GM19351 (cell line): Measurements from ENCODE around the gene INSRR.

Experiments
- ATAC-seq: cut with Tn5 transposase; IDR thresholded peaks from one replicate; pipeline ENCODE4 v1.9.1; 2021; ENCODE audit warnings: mild to moderate bottlenecking, moderate library complexity; ENCODE audit not compliant: unreplicated experiment

Gene INSRR

DNA sequence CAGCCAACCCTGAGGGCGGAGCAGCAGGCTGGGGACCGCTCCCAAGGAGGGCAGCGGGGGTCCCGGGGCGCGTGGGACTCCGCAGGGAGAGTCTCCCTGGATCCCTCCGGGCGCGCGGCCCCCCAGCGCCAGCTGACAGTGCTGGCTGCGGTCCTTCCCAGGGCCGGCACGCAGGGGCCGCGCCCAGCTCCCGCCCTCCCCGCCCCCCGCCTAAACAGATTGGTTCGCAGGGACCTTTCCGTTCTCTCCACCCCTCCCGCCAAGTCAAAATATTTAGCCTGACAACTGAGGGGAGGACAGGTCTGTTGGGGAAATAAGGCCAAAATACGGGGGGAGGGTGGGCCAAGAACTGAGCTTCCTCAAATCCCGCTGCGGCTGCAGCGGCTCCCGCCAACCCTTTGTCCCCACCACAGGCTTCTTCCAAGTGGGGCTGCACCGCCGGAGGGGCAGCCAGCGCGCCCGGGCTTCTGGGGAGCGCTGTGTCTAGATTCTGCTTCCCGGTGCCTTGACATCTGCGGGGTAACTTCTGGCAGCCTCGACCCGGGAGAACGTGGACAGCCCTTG lies at the start of gene INSRR:
Gene INSRR (minus strand): TSS at position 159 of the 564 bp plus-strand sequence. CDS start 496 bp downstream, outside the sequence.
- no peak for ATAC-seq

DNA sequence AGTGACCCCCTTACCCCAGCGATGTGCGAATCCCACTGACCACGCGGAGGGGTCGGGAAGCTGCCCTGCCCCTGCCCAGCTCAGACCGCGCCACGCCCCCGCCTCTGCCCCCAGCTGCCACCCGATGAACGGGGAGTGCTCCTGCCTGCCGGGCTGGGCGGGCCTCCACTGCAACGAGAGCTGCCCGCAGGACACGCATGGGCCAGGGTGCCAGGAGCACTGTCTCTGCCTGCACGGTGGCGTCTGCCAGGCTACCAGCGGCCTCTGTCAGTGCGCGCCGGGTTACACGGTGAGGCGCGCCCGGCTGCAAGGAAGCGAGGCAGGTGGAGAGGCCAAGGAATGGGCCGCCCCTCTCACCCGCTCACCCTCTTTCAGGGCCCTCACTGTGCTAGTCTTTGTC lies 49.6 kb upstream of the INSRR start:
- ATAC-seq, result no peak

DNA sequence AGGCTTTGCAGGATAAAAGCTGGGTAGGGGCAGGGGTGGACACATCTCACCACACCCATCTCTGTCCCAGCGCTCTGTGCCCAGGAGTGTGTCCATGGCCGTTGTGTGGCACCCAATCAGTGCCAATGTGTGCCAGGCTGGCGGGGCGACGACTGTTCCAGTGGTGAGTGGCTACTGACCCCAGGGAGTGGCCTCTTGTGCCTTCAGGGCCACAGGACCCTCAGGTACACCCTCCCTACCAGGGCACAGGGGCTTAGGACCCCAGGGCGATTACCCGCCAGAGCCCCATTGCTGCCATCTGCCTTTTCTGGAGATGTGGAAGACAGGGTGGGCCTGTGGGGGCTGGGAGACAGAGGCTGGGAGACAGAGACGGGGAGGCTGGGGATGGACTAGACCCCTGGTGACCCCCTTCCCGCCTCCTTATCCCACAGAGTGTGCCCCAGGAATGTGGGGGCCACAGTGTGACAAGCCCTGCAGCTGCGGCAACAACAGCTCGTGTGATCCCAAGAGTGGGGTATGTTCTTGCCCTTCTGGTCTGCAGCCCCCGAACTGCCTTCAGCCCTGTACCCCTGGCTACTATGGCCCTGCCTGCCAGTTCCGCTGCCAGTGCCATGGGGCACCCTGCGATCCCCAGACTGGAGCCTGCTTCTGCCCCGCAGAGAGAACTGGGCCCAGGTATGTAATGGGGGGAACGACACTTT lies 47.4 kb upstream of the INSRR start:
- ATAC-seq, result no peak

DNA sequence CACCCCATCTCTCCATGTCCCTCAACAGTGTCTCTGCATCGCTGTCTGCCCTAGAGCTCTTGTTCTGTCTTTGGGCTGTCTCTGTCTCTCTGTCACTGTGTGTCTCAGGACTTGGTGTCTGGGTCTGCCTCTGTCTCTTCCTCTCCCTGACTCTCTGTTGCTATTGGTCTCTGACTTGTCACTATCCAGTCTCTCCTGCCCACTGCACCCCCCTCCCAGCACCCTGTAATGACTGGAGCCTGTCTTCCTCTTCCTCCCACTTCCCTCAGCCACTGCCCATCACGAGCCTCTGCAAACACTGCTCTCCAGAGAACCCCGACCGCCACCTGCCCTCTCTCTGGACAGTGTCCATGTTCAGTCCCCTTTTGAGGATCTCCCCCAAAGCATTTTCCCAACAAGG lies 46.7 kb upstream of the INSRR start:
- ATAC-seq, result no peak

DNA sequence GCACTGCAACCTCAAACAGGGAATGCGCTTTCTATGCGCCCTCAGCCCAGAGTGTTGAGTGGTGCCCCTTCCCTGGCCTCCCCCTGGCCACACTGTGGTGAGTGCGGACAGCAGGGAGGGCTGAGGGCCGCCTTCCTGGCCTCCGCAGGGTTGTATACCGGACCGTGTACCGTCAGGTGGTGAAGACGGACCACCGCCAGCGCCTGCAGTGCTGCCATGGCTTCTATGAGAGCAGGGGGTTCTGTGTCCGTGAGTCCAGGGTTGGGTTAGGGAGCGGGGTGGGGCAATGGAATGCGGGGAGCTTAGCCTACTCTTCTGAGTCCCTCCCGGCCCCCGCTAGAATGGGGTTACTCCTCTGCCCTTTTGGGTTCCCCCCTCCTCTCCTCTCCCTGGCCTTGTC lies 46.3 kb upstream of the INSRR start:
- ATAC-seq, result no peak

DNA sequence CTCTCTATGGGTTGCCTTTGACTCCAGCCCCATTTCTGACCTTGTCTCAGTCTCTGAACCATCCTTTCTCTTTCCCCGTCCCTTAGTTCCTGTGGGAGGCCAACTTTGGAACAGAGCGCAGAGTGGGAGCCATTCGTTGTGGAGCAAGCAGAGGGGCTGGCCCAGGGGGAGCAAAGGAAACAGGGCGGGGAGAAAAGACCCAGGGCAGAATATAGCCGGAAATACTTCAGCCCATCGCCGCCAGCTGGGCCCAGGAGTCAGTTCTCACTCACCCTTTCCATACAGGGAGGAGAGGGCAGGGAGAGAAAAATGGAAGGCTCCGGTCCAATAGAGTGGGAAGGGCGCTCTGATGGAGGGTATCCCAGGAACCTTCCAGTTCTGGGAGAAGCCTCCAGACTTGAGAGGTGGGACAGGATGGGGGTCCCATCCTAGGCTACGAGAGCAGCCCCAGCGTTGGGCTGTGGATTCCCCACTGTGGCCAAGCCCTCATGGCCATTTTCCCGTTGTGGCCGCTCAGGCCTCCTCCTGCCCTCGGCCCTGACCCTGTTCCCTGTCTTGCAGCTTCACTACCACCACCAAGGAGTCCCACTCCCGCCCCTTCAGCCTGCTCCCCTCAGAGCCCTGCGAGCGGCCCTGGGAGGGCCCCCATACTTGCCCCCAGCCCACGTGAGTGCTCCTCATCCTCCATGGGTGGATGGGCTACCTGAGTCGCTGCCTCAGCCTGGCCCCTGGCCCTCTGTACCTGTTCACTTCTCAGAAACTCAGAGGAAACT lies 45.5 kb upstream of the INSRR start:
- no peak for ATAC-seq

DNA sequence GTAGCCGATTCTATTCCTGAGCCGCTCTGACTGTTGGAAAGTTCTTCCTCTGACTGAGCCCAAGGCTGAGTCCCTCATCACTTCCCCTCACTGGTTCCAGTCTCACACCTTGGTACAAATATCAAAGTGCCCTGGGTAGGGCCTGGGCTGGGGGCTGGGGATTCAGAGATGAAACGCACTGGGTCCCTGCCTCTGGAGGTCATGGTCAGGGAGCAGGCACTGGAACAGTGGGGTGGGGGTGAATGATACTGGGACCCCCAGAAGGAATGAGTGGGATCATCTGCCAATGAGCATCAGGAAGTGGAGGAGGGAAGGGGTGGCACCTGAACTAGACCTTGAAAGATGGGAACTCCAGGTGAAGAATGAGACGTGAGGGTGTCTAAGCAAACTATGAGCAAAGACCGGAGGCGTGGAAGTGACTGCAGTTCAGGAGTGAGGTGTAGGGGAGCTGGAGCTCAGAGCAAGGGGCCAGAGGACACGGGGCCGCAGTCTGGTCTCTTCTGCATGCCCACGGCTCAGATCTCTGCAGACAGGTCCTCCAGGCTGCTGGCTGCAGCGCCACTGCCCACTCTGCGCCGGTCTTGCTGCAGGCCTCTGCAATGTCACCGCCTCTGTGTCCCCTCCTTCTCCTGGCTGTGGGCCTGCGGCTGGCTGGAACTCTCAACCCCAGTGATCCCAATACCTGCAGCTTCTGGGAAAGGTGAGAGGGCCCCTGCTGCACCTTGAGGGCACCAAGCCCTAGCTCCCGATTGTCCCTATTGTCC lies 44.6 kb upstream of the INSRR start:
- ATAC-seq, result no peak

DNA sequence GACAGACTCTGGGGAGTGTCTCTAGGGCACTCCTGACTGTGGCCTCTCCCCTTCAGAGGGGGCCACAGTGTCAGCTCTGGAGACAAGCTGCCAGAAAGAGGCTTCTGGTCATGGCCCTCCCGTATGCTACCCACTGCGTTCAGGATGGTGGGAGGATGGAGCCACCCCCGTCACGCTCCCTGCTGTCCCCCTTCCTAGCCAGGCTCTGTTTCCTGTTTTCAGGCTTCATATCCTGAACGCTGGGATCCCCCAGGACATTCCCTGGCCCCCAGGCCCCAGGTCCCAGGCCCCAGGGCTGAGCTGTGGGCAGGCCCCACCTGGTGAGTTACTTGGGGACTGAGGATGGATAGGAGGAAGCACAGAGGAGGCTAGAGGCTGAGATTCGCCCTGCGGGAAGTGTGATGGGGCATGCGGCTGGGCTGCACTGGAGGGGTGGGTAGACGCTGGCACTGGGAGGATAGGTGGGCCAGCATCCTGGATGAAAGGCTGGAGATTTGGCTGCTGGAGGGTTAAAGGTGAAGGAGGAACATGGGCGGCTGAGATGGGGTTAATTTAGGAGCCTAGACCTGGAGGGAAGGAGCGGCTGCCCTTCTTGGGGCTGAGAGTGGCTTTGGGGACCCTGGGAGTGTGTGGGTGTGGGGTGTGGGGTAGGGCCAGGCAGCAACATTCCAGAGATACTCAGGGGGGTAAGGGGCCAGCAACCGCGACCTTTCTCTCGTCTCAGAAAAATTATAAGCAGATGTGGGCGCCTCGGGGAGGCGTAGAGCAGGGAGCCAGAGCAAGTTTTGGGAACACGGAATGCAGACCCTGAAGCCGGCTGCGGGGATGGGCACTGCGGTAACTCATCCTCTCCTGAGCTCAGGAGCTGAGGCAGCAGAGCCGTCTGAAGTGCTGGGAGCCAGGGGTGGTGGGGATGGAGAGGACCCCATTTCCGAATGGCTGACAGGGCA lies 43.3 kb upstream of the INSRR start:
- no peak for ATAC-seq

DNA sequence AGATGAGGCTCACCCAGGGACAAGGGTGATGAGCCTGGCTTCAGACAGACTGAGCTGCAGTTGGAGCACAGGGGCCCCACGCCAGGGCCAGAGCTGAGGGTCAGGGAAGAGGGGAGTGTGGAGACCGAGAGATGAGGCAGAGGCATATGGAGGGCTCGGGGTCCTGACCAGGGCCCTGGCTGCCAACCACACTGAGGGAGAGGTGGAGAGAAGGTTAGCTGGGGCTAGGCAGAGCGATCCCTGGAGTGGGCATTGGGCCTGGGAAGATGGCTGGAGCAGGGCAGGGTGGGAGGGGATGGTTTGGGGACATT lies 42.6 kb upstream of the INSRR start:
- no peak for ATAC-seq

DNA sequence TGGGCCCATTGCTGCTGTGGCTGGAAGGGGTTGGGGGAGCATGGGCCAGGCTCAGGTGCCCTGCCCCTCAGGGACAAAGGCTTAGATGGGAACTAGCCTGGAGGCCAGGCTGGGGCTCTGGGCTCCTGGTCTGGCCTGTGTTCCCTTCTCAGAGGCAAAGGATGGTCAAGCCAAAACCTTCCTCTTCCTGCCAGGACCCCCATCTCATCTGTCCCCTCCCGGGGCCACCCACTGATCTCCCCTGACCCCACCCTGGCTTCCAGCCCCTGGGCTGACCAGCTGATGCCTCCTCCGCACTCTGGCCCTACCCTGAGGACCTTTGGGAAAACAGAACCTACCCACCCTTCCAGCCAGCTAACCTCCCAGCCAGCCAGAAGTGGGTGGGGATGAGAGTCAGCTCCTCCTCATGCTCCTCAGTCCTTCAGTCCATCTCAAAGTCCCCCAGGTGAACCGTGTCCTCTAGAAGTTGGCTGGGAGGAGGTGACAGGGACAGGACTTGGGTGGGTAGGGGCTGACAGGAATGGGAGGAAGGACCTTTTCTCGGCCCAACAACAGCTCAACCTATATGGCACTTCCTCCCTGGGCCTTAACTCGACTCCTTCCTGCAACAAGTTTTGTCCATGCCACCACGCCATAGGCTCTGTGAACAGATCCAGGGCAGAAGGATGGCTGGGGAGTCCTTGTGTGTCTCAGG lies 42.1 kb upstream of the INSRR start:
- ATAC-seq, result no peak

DNA sequence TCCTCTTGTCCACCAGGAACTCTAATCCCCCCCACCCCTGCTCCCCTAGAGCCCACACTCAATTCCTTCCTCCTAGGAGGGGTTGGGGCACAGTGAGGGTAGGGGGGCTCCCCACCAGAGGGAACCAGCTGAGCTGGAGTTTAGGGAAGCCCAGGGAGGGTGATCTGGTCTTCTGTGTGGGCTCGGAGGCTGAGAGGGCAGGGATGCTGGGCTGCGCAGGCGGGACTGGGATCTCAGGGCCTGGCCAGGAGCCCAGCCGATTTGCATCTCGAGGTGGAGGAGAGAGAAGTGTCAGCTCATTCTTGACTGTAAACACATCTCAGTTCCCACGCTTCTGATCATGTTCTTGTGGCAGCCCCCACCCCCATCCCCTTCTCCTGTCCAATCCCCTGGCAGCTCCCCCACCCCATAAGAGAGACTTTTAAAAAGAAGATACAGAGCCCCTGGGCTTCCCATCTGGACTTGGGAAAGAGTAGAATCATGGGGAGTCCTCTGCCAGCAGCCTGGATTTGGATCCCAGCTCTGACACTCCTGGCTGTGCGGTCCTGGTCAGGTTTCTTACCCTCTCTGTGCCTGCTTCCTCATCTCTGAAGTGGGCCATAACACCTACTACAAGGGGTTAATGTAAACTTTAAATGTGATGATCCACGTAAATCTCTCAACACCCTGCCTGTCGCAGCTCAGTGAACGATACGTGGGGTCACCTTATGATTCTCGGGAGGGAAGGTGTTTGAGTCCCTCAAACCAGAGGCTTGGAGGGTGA lies 41.2 kb upstream of the INSRR start:
- no peak for ATAC-seq

DNA sequence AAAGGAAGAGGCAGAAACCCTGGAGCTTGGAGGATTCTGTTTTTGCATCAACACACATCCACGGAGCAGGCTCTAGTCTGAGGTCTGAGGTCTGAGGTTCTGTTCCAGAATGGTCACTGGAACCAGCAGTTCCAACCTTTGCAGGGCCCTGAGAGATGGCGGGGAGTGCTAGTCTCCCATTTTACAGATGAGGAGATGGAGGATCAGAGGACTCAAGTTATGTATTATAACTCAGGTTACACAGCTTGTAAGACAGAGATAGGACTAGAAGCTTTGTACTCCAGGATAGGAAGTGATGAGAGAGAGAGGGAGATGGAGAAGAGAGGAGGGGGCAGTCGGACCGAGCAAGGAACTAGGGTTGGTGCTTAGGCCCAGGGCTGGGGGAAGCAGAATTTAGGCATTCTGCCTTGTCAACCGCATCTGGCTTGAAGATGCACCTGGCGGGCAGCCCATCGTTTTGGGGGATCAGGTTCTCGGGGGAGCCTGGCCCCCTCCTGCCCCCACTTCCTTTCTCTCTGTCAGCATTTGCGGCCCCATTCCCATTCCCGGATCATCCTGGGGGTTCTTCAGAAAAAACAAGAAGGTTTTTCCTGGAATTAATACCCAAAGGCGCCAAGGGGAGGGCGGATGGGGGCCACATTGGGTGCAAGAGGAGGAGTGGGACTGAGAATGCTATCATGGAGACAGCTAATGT lies 40.2 kb upstream of the INSRR start:
- ATAC-seq, result no peak

DNA sequence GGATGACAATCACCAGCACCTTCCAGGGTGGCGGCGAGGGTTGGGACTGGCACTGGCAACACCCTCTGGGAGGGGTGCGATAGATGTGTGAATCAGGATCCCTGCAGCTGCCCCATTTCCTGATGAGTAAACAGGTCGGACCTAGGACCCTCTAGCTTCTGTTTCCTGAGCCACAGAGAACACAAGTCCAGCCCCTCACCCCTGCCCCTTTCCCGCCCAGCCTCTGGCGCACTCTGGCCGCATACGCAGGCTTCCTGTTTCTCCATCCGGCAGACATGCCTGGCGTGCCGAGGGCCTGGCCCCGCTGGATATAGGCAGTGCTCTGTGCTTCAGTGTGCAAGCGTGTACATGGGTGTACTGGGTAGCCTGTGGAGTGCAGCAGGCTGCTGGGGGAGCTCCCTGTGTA lies 39.2 kb upstream of the INSRR start:
- ATAC-seq, result no peak

DNA sequence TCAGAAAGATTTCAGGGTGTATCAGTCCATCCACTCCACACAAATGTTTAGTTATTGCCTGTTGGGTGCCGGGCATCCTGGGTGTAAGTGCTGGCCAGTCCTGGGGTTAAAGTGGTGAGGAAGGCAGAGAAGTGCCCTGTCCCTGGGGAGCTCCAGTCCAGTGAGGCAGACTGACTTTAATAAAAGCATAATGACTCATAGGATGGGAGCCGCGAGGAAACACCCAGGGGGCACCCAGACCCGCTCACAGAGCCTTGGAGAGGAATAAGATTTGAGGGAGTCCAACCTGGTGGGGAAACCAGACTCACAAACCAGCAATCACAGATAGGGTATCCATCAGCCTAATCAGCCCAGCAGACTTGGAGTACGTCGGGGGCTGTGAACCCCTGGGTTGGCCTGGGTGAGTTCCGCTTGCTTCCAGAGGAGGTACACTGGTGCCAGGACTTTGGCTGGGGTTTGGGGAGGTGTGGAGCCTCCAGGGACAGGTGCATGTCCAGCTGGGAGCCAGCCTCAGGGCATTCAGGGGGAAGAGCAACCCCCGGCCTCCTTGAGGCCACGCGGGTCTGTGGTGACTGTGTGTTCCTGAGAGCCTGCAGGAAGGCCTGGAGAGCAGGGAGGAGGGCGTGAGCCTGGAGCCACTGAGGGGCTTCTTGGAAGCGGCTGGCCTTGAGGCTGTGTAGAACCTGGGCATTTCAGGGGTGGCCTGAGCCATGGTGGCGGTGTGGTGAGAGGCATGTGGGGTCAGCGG lies 38.3 kb upstream of the INSRR start:
- no peak for ATAC-seq

DNA sequence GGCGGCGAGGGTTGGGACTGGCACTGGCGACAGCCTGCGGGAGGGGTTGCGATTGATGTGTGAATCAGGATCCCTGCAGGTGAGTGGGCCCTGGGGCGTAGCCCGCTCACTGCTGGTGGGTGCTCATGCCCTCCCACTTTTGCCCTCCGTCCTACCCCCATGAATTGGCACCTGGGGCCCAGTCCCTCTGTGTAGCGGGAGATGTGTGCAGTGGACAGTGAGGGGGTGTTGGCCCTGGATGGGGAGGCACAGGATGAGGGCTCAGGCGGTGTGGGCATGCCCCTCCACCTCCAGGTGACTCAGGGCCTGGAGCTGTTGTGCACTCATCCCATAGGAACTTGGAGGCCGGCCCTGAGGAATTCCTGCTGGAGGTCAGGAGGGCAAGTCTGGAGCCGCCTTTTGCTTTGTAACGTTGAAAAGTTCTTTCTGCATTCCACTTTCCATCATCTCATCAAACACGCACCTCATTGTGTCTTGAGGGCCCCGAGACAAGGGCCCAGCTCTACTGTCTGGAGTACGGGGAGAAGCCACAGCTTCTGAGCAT lies 37.6 kb upstream of the INSRR start:
- ATAC-seq, result no peak

DNA sequence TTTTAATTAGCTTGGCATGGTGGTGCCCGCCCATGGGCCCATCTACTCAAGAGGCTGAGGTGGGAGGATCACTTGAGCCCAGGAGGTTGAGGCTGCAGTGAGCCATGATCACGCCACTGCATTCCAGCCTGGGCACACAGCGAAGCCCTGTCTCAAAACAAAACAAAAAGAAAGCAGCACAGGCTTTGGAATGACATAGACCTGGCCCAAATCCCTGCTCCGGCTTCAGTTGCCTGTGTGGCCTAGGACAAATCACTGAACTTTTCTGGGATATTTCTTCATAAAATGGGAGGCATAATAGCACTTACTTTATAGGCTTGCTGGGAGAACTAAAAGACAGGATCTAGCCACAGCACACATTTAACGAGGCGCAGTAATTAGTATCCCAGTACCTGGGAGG lies 37.0 kb upstream of the INSRR start:
- ATAC-seq, result no peak

DNA sequence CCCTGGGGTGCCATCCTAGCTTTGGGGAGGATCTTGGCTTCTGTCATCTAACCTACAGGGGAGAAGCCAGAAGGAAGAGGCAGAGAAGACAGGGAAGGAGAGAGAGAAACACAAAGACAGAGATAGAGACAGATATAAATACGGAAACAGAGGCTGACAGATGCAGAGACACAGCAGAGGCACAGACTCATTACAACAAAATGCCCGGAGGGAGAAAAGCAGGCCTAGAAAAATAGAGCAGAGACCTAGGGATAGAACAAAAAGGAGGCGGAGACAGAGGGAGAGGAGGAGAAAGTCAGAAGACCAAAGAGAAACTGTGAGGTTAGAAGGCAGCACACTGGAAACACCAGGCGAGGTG lies 36.5 kb upstream of the INSRR start:
- no peak for ATAC-seq
